HG03354 (cell line): ENCODE data around the gene TSN.
"Not testable (repeated sequence)": the region's sequence is repeated elsewhere in the genome, so short reads cannot be mapped to it uniquely, and the experiment has no call there.

Experiments
- ATAC-seq: cut with Tn5 transposase; IDR thresholded peaks from one replicate; pipeline ENCODE4 v1.9.1; 2021; ENCODE audit warnings: mild to moderate bottlenecking; ENCODE audit not compliant: unreplicated experiment, poor library complexity, severe bottlenecking

Gene TSN

GRCh38 chr2:121755237-121756111, at the start of gene TSN:
TSN (plus strand) TSS chr2:121755651; CDS start chr2:121755780, 129 bp downstream.
- peak; percentile 100 for ATAC-seq

GRCh38 chr2:121705958-121706357, 49.5 kb upstream of the TSN start:
- no peak for ATAC-seq

- no peak for ATAC-seq
These were observed 48.0 kb upstream of the TSN start for GRCh38 chr2:121707344-121707919.

GRCh38 chr2:121707920-121708361, 47.5 kb upstream of the TSN start:
- no peak for ATAC-seq

- no peak for ATAC-seq
These were observed 45.5 kb upstream of the TSN start for GRCh38 chr2:121709776-121710469.

GRCh38 chr2:121710470-121711170, 44.8 kb upstream of the TSN start:
- ATAC-seq, result no peak

GRCh38 chr2:121711481-121711880, 44.0 kb upstream of the TSN start:
- ATAC-seq, result not testable (repeated sequence)

GRCh38 chr2:121716126-121716525, 39.3 kb upstream of the TSN start:
- no peak for ATAC-seq

- no peak for ATAC-seq
These were observed 37.9 kb upstream of the TSN start for GRCh38 chr2:121717529-121717928.

- ATAC-seq, result no peak
These were observed 33.5 kb upstream of the TSN start for GRCh38 chr2:121721926-121722325.

GRCh38 chr2:121722479-121722878, 33.0 kb upstream of the TSN start:
- ATAC-seq, result no peak

GRCh38 chr2:121723316-121723715, 32.1 kb upstream of the TSN start:
- ATAC-seq, result no peak

- no peak for ATAC-seq
These were observed 28.1 kb upstream of the TSN start for GRCh38 chr2:121727332-121727731.

GRCh38 chr2:121727950-121728349, 27.5 kb upstream of the TSN start:
- no peak for ATAC-seq

GRCh38 chr2:121731366-121731765, 24.1 kb upstream of the TSN start:
- ATAC-seq, result no peak

GRCh38 chr2:121734544-121734943, 20.9 kb upstream of the TSN start:
- ATAC-seq, result not testable (repeated sequence)

GRCh38 chr2:121735518-121736074, 19.9 kb upstream of the TSN start:
- no peak for ATAC-seq

- no peak for ATAC-seq
These were observed 19.4 kb upstream of the TSN start for GRCh38 chr2:121736140-121736461.

GRCh38 chr2:121736462-121737336, 18.8 kb upstream of the TSN start, which contains the start of gene NIFK:
NIFK (minus strand) TSS chr2:121736875; CDS start chr2:121736850, 25 bp downstream.
- peak; percentile 89 for ATAC-seq
